Hepatocyte (in vitro differentiated cells): ENCODE results near the gene CMTM8.

Source experiments
- CTCF ChIP-seq: fragments of 200-600 bp; sonication (generic); IDR thresholded peaks from 2 replicates; pipeline ENCODE4 v1.5.1; 2016; ENCODE audit warnings: antibody characterized with exemption, mild to moderate bottlenecking; ENCODE audit not compliant: poor library complexity
- EZH2 ChIP-seq: fragments of 200-600 bp; sonication (generic); IDR thresholded peaks from 2 replicates; pipeline ENCODE4 v1.6.1; 2016; ENCODE audit warnings: antibody characterized with exemption, mild to moderate bottlenecking, borderline replicate concordance
- EZH2phosphoT487 ChIP-seq: fragments of 200-600 bp; sonication (generic); IDR thresholded peaks from one replicate; pipeline ENCODE4 v1.6.1; 2018; ENCODE audit warnings: antibody characterized with exemption, mild to moderate bottlenecking, low read depth, moderate library complexity; ENCODE audit not compliant: unreplicated experiment, severe bottlenecking

GRCh38 chr3:32321095-32321790 is 82.8 kb downstream of the CMTM8 start:
- TF ChIP-seq CTCF (no peak), EZH2 (no peak), EZH2phosphoT487 (no peak)
